Type B pancreatic cell (in vitro differentiated cells): ENCODE data around the gene IQSEC1. TPM values are rescaled to one million over a fixed set of nuclear protein-coding genes. Genes with fewer than 3 reads are reported as not detected.
A peak's percentile ranks its signal among the peaks of the same experiment; 100 is the strongest.

Experiments used
- DNase-seq: peaks from one replicate; pipeline ENCODE4 v3.0.0; 2021; ENCODE audit warnings: mixed read lengths; ENCODE audit not compliant: unreplicated experiment; ENCODE audit errors: extremely low spot score
- H3K27ac Mint-ChIP-seq: 2 replicates; pipeline ENCODE4 v1.8.0; 2021; ENCODE audit warnings: mild to moderate bottlenecking, mixed read lengths
- H3K27me3 Mint-ChIP-seq: 2 replicates; pipeline ENCODE4 v1.8.0; 2021; ENCODE audit warnings: mixed read lengths
- H3K36me3 Mint-ChIP-seq: 2 replicates; pipeline ENCODE4 v1.8.0; 2021; ENCODE audit warnings: mixed read lengths
- H3K4me1 Mint-ChIP-seq: one replicate; pipeline ENCODE4 v1.8.0; 2021; ENCODE audit warnings: mixed read lengths; ENCODE audit not compliant: unreplicated experiment
- H3K4me3 Mint-ChIP-seq: 2 replicates; pipeline ENCODE4 v1.8.0; 2021; ENCODE audit warnings: mild to moderate bottlenecking, mixed read lengths
- H3K9me3 Mint-ChIP-seq: 2 replicates; pipeline ENCODE4 v1.8.0; 2021; ENCODE audit warnings: mixed read lengths
- CTCF ChIP-seq: fragments of 200-600 bp; sonication (generic); conservative IDR thresholded peaks from 2 replicates; pipeline ENCODE4 v1.5.0; 2021; ENCODE audit warnings: antibody characterized with exemption, mild to moderate bottlenecking
- total RNA-seq: library from RNA; stranded (reverse); gene quantifications from 2 replicates; pipeline ENCODE4 v1.2.1, GENCODE V29; 2021; ENCODE audit warnings: low replicate concordance

IQSEC1 gene
- total RNA-seq, 1 donor from 2014 or later = 33.1 TPM

- H3K36me3 Mint-ChIP-seq = no peaks in the 10 kb centered on the region
- no peaks in the 10 kb centered on the region for H3K9me3 Mint-ChIP-seq
- no peak overlapping the region for H3K4me3 Mint-ChIP-seq
- no peak overlapping the region for H3K27ac Mint-ChIP-seq
- no peak for TF ChIP-seq CTCF
- peaks cover 3% of the 10 kb centered on the region for H3K27me3 Mint-ChIP-seq
- no peaks in the 10 kb centered on the region for H3K4me1 Mint-ChIP-seq
- no peak for DNase-seq
These were observed 41.6 kb downstream of the IQSEC1 start for GRCh38 chr3:13031621-13032020.

GRCh38 chr3:13030684-13031083 is 42.5 kb downstream of the IQSEC1 start:
- H3K27ac Mint-ChIP-seq = no peak overlapping the region
- peaks cover 3% of the 10 kb centered on the region for H3K27me3 Mint-ChIP-seq
- H3K4me1 Mint-ChIP-seq = no peaks in the 10 kb centered on the region
- no peak overlapping the region for H3K4me3 Mint-ChIP-seq
- H3K9me3 Mint-ChIP-seq = no peaks in the 10 kb centered on the region
- no peak for DNase-seq
- H3K36me3 Mint-ChIP-seq = no peaks in the 10 kb centered on the region
- no peak for TF ChIP-seq CTCF

- Mint-ChIP-seq H3K4me1 (no peaks in the 10 kb centered on the region), H3K27me3 (peaks cover 3% of the 10 kb centered on the region), H3K4me3 (no peak overlapping the region), H3K9me3 (no peaks in the 10 kb centered on the region), H3K27ac (no peak overlapping the region), H3K36me3 (no peaks in the 10 kb centered on the region)
- no peak for DNase-seq
- no peak for TF ChIP-seq CTCF
These were observed 45.0 kb downstream of the IQSEC1 start for GRCh38 chr3:13028010-13028821.

GRCh38 chr3:13027154-13027553 is 46.1 kb downstream of the IQSEC1 start:
- peak; percentile 54 for TF ChIP-seq CTCF
- Mint-ChIP-seq H3K27me3 (peaks cover 3% of the 10 kb centered on the region), H3K4me1 (no peaks in the 10 kb centered on the region), H3K4me3 (no peak overlapping the region), H3K27ac (no peak overlapping the region), H3K36me3 (no peaks in the 10 kb centered on the region), H3K9me3 (no peaks in the 10 kb centered on the region)
- DNase-seq = no peak

GRCh38 chr3:13026534-13026933 is 46.7 kb downstream of the IQSEC1 start:
- no peaks in the 10 kb centered on the region for H3K36me3 Mint-ChIP-seq
- no peaks in the 10 kb centered on the region for H3K4me1 Mint-ChIP-seq
- DNase-seq = no peak
- no peak overlapping the region for H3K27ac Mint-ChIP-seq
- H3K4me3 Mint-ChIP-seq = no peak overlapping the region
- peaks cover 2% of the 10 kb centered on the region for H3K27me3 Mint-ChIP-seq
- TF ChIP-seq CTCF = no peak
- H3K9me3 Mint-ChIP-seq = no peaks in the 10 kb centered on the region
